ENCODE measurements around the gene STAT5B.

GRCh38 chr17:42281571-42282096 is 5.4 kb upstream of the STAT5B start:
- TF ChIP-seq CTCF (IDR thresholded peaks at IDR 0.05), result no peak
- TF ChIP-seq POLR2A (IDR thresholded peaks at IDR 0.05), result no peak
- no peak for TF ChIP-seq EP300 (IDR thresholded peaks at IDR 0.05)
- TF ChIP-seq POLR2AphosphoS5 (IDR thresholded peaks at IDR 0.05), result no peak

Data from suprapubic skin (tissue), 4 donors.